Left renal pelvis (tissue), 4 donors: ENCODE results near the gene TCEANC. TPM values are rescaled to one million over a fixed set of nuclear protein-coding genes. Genes with fewer than 3 reads are reported as not detected.
A peak's percentile ranks its signal among the peaks of the same experiment; 100 is the strongest.
"Not testable (repeated sequence)": the region's sequence is repeated elsewhere in the genome, so short reads cannot be mapped to it uniquely, and the experiment has no call there.

Experiments
- DNase-seq, 4 donors: peaks; one replicate each; pipeline ENCODE4 v3.0.0-alpha.2; 2013; ENCODE audit warnings: low read depth in 4 of 4, low spot score in 3 of 4
- polyA plus RNA-seq, 4 donors: library from polyadenylated mRNA; unstranded; fragments of 120-200 nt; gene quantifications; one replicate each; pipeline ENCODE4 v1.2.1, GENCODE V29; 2013; ENCODE audit not compliant: insufficient read length in 4 of 4

The TCEANC gene
- polyA plus RNA-seq, 4 donors = 5.9 to 6.8 (median 6.4) TPM

DNA sequence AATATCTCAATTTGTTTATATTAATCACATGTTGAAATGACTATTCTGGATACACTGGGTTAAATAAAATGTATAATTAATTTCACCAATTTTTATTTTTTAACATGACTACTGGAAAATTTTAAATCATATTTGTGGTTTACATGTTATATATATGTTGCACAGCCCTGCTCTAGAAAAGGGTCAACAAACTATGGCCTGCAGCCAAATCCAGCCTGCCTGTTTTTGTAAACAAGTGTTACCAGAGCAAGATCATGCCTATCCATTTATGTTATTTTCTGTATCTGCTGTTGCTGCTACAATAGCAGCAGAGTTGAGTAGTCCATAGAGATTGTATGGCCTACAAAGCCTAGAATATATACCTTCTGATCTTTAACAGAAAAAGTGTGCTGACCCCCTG is 1.2 kb downstream of the TCEANC start:
- DNase-seq = no peak

DNA sequence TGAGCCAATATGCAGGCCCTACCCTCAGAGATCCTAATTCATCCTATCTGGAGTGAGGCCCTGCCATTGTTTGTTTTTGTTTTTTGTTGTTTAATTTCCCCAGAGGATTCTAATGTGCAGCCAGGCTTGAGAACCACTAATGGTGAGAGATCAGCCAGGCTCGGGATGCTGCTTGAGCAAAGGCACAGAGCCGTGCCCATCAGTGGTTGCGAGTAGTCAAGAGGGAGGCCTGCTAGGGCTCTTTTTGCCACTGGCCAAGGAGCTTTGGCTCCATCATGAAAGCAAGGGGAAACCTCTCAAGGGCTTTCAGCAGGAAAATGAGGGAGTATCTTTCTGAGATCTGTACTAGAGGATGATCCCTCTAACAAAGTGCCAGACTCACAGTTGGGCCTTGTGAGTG is 2.7 kb downstream of the TCEANC start:
- no peak for DNase-seq

DNA sequence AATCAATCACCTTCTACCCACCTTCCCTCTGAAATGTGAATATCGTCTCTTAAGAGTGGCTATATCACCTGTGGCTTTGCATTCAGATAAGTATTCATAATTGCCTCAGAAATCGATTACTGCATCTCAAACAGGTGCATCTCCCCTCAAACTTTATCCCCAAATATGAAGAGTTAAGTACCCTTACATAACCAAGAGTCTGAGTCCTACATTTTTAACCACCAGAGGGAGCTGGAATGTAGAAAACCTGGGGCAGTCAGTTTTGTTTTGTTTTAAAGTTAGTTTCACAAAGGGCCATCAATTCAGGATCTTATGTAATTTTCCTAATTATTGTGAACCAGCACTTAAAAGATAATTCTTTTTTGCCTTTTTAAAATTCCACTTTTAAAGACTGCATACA is 5.7 kb downstream of the TCEANC start:
- DNase-seq = no peak

DNA sequence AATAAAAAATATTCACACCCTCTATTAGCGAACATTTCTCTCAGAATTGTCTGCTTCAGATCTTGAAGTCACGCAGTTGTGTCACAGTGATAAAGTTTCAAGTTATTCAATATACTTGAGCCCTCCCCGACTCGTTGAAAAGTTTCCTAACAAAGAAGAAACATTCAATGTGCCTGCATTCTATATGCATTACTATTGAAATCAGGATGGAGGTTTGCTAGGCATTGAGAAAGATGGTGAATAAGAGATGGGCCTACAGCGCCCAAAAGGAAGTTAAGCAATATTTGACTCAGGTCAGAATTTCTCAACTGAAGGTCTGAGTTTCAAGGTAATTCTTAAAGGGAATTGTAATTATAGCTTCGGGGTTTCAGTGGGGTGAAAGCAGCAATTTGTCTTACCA is 6.1 kb downstream of the TCEANC start:
- DNase-seq = no peak

DNA sequence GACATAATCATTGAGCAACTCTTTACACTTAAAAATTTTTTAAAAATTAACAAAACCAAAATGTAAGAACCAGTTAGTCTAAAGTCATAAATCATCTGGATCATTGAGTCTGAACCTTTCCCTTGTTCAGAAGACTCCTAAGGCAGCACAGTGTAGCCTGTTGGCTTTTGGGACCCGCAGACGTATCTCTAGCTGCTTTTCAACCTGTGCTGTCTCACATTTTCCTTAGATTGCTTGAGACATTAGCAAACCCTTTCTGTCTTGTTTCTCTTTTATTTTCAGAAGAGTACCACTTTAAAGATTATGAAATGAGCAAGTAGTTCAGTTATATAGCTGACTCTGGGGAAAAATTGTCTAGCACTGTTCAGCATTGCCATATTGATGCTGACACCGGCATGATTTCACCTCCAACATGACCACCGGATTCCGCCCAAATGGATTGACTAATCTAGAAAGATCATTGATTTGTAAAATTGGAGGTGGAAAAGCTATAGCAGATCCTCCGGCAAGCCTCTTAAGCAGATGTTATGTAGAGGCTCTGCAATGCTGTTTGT is 8.9 kb downstream of the TCEANC start:
- no peak for DNase-seq

DNA sequence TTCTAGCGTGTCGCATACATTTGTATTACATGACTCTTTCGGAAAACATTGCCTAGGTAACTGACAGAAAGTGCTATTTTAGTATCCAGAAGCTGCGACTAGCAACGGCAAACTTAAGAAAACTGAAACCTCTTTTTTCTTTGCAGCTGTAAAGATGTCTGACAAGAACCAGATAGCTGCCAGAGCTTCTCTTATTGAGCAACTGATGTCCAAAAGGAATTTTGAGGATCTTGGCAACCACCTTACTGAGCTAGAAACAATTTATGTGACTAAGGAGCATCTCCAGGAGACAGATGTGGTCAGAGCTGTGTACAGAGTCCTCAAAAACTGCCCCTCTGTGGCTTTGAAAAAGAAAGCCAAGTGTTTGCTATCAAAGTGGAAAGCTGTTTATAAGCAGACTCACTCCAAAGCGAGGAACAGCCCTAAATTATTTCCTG is 9.4 kb downstream of the TCEANC start:
- DNase-seq = no peak

DNA sequence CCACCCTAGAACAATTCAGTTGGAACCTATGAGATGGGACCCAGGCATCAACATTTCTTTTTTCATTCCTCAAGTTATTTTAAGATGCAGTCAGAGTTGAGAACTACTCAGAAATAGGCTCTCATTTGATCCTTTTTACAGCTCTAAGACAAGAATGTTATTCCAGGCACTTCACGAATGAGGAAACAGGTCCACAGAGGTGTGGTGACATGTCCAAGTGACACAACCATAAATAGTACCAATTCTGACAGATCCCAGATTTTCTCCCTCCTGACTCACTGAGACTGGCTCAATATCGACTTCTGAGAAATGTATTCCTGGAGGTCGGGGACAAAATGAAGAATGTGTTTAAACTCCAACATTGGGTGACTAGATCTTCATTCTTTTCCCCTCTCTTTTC is 11.1 kb downstream of the TCEANC start:
- DNase-seq = no peak

DNA sequence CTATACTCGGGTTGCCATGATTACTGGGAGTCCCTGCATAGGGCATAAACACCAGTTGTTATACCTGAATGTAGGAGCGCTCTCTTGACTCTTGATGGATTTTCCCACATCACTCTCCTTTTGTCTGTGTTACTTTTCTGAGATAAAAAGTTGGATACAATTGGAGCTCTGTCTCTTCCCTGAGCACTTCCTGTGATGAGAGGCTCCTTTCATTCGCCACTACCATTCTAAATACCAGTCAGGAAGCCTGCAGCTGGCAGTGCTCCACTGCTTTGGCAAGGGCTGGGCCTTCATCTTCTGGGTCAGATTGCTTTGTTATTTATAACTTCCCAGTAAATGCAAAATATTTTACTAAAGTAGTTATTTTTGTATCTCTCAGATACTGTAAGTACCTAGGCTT is 13.9 kb downstream of the TCEANC start:
- DNase-seq = no peak

DNA sequence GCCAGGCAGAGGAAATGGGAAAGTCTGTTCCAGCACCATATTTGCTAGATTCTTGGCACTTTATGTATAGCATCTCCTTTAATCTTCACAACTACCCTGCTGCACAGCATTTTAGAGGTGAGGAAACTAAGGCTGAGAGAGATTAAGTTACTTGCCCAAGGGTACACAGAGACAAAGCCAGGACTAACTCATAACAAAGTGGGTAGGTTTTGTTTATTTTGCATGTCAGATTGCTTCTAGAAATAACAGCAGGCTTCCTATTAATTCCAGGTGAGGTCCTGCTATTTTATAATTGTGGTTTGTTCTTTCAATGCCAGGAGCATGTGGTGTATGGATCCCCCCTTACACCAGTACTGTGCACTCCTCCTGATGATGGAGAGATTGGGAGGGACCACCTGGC is 15.0 kb downstream of the TCEANC start:
- no peak for DNase-seq

DNA sequence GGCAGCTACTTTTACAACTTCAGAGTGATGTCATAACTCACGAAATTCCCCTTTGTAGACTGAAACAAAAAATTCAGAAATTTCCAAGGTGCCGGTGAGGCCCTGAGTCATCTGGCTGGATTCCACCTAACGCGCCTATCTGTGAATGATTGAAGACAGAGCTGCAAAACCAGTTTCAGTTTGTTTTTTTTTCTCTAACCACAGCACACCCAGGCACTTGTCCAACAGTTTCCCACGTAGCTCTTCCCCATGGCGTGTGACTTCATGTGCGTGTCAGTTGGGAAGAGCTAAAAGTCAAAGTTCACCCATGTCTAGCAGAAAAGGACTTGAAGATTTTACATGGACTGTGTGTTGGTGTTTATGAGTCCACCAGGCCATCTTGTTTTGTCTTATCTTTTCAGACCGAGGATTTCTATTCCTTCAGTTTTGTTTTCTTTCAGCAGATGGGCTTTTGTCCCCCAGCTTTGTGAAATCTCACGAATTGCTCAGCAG is 16.4 kb downstream of the TCEANC start:
- DNase-seq = peak in 1 of 4 donors; percentile 21

DNA sequence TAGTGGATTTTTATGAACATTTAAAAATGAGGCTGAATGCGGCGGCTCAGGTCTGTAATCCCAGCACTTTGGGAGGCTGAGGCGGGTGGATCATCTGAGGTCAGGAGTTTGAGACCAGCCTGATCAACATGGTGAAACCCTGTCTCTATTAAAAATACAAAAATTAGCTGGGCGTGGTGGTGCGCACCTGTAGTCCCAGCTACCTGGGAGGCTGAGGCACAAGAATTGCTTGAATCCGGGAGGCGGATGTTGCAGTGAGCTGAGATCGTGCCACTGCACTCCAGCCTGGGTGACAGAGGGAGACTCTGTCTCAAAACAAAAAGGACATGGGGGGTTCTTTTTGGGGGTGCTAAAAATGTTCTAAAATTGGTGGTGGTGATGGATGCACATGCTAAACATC is 16.8 kb downstream of the TCEANC start:
- DNase-seq = not testable (repeated sequence)

DNA sequence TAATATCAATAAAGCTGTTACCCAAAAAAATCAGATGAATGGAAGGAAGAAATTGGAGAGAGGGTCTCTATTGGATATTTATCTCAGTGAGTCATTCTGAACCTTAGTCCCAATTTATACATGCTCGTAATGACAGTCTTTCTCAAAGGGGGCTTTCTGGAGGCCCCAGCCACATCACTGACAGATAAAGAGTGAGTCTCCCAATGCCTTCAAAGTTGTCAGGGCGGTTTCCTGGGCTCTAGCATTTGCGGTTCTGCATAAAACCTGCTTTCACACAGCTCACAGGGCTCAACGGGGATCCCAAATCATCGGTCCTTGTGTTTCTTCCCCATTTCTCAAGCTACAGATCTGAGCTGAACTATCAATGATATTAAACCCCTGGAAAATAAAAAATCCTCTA is 17.3 kb downstream of the TCEANC start:
- DNase-seq = no peak

DNA sequence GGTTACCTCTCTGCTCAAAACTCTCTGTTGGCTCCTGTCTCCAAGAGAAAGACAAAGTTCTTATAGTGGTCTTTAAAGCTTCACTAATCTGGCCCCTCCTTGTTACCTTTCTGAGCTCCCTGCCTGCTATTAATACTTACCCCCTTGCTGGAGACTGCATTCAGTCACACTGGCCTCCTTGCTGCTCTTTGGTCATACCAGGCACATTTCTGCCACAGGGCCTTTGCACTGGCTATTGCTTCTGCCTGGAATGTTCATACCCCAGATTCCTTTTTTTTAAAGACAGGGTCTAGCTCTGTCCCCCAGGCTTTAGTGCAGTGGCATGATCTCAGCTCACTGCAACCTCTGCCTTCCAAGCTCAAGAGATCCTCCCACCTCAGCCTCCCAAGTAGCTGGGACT is 20.1 kb downstream of the TCEANC start:
- DNase-seq = no peak

DNA sequence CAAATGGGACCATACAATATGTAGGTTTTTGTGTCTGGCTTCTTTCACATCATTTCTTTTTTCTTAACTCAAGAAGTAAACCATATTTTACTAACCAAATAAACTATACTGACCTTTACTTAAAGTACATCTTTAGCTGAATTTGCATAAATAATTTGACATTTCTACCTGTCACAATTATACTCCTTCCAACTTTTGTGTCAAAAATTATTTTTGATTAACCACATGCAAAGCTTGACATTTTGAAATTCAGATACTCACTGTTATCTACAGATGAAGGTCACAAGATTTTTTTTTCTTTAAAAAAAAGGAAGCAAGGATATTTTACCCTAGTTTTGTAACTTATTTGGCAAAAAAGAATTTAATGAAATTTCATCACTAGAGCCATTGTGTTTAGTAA is 23.9 kb downstream of the TCEANC start:
- DNase-seq = no peak

DNA sequence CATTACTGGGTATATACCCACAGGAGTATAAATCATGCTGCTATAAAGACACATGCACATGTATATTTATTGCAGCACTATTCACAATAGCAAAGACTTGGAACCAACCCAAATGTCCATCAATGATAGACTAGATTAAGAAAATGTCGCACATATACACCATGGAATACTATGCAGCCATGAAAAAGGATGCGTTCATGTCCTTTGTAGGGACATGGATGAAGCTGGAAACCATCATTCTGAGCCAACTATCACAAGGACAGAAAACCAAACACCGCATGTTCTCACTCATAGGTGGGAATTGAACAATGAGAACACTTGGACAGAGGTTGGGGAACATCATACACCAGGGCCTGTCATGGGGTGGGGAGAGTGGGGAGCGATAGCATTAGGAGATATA is 26.8 kb downstream of the TCEANC start:
- not testable (repeated sequence) for DNase-seq

DNA sequence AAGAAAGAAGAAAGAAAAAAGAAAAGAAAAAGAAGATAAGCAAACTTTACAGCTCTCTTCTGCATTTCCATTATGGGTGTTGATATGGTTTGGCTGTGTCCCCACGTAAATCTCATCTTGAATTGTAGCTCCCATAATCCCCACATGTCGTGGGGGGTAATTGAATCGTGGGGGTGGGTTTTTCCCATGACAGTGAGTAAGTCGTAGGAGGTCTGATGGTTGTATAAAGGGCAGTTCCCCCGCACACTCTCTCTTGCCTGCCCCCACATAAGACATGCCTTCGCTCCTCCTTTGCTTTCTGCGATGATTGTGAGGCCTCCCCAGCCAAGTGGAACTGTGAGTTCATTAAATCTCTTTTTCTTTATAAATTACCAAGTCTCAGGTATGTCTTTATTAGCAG is 28.7 kb downstream of the TCEANC start:
- DNase-seq = no peak

DNA sequence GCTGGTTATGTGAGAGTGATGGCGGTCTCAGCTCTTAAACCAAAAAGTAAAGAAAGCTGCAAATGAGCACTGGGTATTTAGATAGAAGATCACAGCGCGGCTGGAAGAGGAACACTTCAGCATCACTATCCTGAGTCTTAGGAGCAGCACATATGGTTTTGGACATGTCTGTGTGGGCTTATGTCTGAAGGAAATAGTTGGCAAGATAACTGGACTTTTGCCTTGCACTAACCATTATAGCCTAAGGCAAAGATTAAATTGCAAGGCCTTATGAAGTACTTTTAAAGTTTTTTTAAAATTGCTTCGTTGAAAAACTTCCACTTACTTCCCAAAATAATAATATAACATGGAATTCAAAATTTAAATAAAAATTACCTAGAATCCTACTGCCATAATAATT is 31.4 kb downstream of the TCEANC start:
- DNase-seq = no peak

DNA sequence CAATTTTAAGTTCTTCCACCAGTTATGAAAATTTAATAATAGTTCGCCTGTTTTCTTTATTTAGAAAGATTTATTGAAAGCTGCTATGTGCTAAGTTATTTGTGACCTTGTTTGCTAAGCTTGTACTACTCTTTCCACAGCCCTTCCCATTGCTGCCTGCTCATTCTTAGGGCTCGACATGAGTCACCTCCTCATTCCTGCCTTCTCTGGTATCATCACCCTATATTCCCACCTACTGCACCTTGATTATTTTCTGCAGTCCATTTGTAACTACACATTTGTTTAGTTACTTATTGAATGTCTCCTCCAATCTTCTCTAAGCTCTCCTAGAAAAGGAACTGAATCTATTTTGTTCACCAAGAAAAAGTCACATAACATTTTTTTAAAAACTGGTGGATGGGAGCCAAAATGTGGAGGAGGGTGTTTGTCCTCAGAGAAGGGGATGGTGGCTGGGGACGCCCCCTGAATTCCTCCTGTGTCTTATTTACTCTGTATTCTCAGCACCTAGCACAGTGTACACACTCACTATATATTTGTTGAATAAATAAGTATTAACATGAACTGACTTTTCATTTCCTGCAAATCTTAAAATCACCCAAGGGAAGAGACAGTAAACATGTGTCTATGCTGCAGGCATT is 32.3 kb downstream of the TCEANC start:
- no peak for DNase-seq

DNA sequence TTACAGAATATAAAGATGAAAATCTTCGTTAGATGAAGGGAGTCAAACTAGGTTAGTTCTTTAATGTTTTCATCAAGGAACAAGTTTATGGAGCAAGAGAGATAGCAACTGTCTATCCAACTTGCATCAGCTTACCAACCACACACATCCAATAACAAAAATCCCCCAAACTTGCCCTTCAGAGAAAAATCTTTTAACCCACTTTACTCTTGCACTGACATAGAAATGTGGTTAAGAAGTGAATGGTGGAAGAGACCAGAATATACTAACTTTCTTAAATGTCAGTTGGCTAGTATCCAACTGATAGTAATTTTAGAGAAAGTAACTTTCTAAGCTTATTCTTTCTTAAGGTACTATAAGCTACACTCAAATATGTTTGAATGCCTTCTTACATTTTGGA is 34.3 kb downstream of the TCEANC start:
- no peak for DNase-seq

DNA sequence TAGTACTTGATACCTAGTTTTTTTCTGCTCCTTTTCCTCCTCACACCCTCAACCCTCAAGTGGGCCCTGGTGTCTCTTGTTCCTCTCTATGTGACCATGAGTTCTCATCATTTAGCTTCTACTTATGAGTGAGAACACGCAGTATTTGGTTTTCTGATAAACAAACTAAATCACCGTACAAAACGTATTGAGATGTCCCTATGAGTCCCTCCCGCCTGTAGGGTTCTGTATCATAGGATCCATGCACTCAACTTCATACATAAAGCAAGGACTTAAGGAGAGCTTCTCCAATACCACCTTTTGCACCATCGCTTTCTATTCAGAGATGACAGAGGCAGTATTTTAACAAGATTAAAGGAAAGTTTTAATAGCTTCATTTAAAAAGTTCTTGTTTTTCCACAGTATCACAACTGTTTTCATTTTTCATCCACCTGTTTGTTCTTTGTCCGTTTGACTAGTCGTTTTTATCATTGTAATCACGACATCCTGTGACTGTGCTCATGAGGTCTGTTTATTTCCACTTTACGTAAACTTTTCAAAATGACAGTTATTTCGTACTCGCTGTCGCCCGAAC is 35.5 kb downstream of the TCEANC start:
- peak in 1 of 4 donors; percentile 4 for DNase-seq

DNA sequence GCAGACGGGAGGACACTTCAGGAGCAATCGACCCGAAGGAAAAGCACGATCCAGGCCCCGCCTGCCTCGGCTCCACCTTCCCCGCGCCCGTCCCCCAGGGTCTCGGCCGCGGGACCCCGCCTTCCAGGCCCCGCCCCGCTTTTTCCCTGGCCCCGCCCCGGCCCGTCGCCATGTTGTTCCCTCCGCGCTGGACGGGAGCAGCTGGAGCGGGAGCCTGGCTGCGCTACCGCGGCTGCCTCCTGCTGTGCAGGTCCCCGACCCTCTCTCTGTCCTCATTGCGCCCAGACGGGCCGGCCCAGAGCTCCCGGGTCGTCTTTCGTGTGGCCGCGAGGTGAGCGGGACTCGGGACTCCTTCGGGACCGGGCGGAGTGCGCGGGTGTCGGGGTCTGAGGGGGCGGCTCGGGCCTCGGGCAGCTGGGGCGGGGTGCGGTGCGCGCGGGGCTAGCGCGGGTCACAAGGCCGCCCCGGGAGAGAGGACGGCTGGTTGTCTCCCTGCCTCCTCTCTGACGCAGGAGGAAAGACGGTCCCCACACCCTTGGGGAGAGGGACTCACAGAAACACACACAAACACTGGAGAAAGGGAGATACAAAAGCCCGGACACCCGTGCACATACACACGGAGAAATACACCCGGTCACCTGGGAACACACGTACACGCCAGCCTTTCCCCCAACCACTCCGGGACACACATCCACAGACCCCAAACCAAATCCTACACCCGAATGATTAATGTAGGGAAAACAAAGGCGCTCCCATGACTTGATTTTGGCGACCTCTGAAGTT is 36.2 kb downstream of the TCEANC start, which contains the start of gene RAB9A:
Gene RAB9A (plus strand): TSS at position 171 of the 783 bp plus-strand sequence. CDS start 19,619 bp downstream, outside the sequence.
- DNase-seq = peak in 3 of 4 donors; percentile 46 to 59 (median 53)
